Fibroblast of skin of left quadriceps (primary cell): ENCODE results near the gene CCSER1.
"Not testable (repeated sequence)": the region's sequence is repeated elsewhere in the genome, so short reads cannot be mapped to it uniquely, and the experiment has no call there.

Experiments
- DNase-seq, 2 experiments: peaks; one replicate each; pipeline ENCODE4 v3.0.0-alpha.2; 2013; ENCODE audit warnings: low read depth in 2 of 2

Gene CCSER1

DNA sequence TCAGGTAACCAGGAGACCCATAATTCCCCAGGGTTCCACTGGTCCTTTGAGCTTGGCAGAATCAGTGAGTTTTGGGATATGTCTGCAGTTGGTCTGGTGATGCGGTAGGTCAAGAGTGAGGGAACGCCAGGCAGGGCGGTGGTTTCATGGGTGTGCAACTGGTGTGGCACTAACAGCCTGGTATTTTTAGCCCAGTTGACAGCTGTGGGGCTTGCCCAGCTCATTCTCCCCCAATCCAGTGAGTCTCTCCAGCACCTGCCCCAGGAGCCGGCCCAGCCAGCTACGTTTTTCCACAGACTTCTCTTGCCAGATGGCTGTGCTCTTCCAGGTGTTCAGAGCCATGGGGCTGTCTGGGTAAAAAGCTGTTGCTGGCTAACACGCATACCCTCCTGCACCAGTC, 1019.9 kb downstream of the CCSER1 start:
- DNase-seq, result no peak

DNA sequence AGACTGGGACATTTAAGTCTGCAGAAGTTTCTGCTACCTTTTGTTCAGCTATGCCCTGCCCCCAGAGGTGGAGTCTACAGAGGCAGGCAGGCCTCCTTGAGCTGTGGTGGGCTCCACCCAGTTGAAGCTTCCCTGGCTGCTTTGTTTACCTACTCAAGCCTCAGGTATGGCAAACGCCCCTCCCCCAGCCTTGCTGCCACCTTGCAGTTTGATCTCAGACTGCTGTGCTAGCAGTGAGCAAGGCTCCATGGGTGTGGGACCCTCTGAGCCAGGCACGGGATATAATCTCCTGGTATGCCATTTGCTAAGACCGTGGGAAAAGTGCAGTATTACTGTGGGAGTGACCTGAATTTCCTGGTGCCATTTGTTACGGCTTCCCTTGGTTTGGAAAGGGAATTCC, 1026.8 kb downstream of the CCSER1 start:
- DNase-seq, result not testable (repeated sequence)

DNA sequence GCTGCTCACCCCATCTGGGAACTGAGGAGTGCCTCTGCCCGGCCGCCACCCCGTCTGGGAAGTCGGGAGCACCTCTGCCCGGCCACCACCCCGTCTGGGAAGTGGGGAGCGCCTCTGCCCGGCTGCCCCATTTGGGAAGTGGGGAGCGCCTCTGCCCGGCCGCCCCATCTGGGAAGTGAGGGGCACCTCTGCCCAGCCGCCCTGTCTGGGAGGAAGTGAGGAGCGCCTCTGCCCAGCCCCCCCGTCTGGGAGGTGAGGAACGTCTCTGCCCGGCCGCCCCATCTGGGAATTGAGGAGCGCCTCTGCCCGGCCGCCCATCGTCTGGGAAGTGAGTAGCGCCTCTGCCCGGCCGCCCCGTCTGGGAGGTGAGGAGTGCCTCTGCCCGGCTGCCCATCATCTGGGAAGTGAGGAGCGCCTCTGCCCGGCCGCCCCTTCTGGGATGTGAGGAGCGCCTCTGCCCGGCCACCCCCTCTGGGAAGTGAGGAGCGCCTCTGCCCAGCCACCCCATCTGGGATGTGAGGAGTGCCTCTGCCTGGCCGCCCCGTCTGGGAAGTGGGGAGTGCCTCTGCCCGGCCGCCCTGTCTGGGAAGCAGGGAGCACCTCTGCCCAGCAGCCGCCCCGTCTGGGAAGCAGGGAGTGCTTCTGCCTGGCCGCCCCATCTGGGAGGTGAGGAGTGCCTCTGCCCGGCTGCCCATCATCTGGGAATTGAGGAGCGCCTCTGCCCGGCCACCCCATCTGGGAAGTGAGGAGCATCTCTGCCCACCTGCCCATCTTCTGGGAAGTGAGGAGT, 1040.9 kb downstream of the CCSER1 start:
- DNase-seq, result not testable (repeated sequence)

DNA sequence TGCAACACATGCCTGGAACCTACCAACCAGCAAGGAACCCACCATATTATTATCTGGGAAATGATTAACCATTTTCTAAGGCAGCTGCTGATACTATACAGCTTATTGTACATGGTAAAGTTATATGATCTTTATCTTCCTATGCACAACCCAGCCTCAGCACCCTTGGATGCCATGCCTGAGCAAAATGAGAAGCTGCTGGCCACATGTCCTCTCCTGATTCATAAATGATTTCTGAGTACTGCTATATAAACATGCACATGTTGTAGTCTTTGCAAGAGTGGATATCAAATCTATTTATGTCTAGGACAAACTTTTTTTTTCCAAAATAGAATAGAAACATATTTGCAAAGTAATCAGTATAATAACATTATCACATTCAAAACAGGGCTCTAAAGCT, 1043.6 kb downstream of the CCSER1 start:
- DNase-seq, result no peak

DNA sequence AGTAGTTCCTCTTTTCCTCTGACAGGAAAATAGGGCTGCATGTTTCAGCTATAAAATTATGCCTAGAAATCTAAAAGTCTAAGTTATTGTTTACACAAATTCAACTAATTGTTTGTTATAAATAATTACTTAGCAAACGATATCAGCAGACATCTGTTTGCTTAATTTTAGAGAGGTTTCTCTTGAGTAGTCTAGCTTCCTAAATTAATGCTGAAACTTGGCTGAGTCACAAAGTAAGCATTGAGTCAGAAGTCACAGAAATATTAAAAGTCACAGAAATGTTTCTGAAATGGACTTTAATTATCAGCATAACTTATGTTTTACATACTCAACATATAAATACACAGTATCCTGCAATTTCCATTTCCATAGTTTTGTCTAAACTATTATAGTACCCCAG, 1044.0 kb downstream of the CCSER1 start:
- DNase-seq, result no peak

DNA sequence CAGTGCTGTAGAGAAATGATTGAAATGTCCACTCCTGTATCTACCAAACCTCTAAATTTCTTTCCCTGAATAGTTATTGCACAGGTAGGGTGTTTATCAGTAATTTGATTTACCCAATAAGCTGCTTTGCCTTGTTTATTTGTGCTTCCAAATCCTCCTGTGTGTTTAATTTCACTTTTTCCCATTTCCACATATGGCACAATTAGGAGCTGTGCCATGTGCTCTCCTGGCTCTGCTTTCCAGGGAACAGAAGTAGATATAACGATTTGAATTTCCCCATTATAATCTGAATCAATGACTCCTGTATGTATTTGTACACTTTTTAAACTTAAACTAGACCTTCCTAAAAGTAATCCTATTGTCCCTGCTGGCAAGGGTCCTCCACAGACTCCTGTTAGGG, 1057.9 kb downstream of the CCSER1 start:
- DNase-seq, result not testable (repeated sequence)

DNA sequence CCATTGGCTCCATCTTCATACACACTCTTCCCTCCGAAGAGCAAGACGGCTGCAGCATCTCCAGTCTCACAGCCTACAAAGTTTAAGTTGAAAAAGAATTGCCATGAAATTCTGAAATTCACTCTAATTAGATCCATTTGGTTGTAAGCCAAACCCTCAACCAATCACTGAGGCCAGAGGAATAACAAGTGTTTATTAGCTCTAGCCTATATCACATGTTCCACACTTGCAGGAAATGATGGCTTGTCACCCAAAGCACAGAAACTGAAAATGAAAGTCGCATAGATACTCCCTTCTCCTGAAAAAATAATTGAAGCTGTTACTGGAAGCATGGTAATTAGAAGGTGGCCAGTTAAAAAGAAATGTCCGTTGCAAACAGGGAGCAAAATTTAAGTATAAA, 1071.8 kb downstream of the CCSER1 start:
- no peak for DNase-seq

DNA sequence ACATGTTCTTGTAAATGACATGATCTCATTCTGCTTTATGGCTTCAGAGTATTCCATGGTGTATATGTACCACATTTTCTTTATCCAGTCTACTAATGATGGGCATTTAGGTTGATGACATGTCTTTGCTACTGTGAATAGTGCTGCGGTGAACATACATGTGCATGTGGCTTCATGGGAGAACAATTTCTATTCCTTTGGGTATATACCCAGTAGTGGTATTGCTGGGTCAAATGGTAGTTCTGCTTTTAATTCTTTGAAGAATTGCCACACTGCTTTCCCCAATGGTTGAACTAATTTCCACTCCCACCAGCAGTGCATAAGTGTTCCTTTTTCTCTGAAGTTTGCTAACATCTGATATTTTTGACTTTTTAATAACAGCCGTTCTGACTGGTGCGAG, 1080.3 kb downstream of the CCSER1 start:
- DNase-seq, result no peak

DNA sequence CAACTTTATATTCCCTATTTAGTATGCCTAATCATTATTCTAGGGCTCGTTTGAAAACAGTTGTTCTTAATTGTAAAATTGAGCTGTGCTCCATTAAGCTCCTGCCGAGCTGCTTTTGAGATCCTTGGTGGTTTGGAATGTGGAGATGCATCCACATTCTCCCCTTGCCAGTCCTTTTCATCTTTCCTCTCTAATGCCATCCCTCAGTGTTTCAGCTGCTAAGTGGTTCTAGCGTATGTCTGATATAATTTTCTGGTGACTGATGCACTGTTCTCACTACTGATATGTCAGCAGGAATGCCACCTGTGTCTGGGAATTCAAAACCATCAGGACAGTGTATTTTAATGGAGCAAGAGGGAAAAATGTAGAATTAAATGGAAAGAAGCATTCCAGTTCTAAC, 1085.0 kb downstream of the CCSER1 start:
- DNase-seq, result no peak

DNA sequence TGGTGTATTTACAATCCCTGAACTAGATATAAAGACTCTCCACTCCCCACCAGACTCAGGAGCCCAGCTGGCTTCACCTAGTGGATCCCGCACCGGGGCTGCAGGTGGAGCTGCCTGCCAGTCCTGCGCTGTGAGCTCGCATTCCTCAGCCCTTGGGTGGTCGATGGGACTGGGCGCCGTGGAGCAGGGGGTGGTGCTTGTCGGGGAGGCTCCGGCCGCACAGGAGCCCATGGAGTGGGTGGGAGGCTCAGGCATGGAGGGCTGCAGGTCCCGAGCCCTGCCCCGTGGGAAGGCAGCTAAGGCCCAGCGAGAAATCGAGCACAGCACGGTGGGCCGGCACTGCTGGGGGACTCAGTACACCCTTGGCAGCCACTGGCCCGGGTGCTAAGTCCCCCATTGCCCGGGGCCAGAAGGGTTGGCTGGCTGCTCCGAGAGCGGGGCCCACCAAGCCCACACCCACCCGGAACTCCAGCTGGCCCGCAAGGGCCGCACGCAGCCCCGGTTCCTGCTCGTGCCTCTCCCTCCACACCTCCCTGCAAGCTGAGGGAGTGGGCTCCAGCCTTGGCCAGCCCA, 1090.7 kb downstream of the CCSER1 start:
- not testable (repeated sequence) for DNase-seq

DNA sequence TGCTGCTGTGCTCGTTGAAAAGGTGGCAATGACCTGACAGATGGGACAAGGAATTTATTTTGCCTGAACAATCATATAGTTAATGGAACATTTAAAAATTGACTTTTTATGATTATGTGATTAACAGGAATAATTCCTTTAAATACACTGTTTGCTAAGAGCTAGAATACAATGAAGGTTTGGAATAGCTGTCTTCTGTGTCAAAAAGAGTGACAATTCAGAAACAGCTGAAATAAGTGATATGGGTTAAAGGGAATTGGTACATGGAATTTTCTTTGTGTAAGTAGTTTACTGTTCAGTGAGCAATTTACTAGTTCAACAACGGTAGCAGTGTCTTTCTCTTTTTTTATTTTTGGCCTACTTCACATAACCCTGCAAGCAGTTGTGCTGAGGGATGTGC, 1093.1 kb downstream of the CCSER1 start:
- no peak for DNase-seq

DNA sequence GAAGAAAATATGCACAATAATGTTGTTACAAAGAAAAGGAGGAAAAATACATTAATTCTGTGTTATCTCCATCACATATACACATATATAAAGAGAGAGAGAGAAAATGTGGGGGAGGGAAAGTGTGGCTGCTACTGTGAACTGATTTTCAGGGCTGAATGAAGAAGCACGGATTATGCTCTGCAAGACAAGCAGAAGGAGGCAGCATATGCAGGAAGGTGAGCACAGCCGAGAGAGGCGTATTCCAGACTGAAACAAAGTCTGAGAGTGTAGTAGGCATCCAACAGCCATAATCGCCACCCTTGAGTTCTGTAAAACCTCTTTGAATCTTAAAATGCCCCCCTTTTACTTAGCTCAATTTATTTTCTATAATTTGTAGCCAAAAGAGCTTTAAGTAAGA, 1094.8 kb downstream of the CCSER1 start:
- DNase-seq, result no peak

DNA sequence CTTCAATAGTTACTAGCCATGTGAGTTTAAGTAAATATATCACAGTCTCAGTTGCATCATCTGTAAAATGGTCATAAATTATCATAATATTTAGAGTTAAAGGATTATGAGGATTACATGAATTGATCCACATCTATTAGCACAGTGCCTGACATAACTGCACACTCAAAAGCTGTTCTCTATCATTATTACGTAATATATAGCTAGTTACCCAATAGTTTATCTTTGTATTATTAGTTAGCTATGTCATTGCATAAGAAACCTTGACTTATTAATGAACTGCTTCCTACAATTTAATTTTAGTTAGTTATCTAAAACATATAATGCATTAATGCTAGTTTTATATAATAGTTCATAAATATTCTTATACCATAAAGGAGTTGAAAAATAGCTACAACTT, 1099.7 kb downstream of the CCSER1 start:
- DNase-seq, result no peak

DNA sequence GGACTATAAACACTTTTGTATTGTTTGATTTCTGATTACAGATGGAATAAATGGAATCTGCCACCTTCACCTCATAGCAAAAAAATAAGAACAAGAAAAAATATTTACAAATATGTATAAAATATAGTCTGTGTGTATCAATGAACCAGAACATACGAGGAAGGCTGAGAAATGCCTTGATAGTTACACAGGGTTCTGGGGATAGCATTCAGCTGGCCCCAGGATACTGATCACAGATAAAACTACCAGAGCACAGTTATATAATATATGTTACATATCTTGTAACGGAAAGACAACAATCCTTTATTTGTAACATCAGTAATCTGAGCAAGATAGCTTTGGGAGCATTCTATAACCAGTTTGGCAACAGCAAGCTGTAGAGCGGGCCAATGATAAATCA, 1101.5 kb downstream of the CCSER1 start:
- DNase-seq, result no peak

DNA sequence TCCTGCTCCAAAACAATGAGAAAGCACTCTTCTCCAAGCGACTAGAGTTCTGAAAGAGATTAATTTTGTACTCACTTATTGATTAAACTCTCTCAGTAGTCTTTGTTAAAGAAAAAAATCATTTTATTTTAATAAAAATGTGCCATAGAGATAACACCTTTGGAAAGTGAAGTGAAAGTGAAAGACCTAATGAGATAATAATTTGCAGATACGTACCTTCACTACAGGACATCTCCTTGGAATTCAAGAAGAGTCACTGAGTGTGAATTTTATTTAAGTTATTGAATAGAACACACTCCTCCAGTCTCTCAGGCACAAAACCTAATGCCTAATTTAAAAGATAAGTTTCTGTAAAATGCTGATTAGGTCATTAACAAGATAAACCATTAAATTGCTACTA, 1106.0 kb downstream of the CCSER1 start:
- DNase-seq, result no peak

DNA sequence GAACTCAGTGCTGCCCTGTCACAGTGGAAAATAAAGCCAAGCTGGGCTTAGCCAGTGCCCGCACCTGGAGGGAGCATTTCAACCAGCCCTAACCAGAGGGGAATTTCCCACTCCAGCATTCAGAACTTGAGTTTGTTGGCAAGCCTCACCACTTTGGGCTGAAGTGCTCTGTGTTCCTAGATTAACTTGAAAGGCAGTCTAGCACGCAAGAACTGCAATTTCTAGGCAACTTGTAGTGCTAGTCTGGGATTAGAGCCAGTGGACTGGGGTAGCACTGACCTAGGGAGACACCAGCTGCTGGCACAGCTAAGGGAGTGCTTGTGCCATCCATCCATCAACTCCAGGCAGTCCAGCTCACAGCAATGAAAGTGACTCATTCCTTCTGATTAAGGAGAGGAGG, 1115.9 kb downstream of the CCSER1 start:
- DNase-seq, result no peak

DNA sequence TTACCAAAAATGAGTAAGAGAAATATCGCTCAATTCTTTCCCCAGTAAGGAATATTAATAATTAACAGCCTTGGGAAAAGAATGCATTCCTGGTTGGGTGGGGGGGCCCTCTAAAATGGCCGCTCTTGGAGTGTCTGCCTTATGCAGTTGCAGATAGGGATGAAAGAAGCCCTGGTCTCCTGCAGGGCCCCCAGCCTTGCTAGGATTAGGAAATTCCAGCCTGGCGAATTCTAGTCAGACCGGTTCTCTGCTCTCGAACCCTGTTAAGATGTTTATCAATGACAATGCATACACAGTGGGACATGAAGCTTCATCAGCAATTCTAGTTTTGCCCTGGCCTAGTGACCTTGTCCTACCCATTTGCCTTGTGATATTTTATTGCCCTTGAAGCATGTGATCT, 1128.8 kb downstream of the CCSER1 start:
- DNase-seq, result no peak

DNA sequence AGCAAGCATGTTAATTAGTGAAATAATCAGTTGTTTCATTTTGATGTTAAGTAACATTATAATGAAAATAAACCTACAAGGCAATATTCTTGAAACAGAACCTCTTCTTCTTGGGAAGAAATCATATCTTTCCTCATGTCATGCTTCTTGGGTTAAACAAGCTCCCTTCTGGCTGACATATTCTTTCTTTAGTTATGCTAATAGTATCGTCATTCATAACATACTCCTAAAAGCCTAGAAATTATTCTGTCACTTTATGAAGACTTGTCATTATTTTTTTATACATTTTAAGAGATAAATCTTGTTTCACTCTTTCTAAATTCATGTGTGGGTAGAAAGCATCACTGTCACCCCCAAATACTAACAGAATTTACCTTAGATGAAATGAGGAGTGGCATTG, 1129.6 kb downstream of the CCSER1 start:
- DNase-seq, result no peak

DNA sequence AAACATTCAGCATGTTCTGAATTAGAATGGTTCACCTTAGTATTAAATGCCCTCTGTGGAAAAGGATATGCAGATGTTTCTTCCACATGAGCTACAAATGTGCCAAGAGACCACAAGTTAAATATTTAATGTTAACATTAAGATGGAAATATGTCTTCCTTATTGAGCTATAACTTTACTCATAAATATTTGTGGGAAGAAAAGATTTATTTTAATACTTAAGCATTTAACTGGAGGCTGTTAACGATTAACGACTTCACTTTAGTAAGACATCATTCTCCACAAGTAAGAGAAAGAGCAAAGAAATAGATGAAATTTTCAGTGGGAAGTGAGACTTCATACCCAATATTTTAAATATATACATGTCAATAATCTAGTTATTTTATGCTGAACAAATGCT, 1130.5 kb downstream of the CCSER1 start:
- DNase-seq, result no peak

DNA sequence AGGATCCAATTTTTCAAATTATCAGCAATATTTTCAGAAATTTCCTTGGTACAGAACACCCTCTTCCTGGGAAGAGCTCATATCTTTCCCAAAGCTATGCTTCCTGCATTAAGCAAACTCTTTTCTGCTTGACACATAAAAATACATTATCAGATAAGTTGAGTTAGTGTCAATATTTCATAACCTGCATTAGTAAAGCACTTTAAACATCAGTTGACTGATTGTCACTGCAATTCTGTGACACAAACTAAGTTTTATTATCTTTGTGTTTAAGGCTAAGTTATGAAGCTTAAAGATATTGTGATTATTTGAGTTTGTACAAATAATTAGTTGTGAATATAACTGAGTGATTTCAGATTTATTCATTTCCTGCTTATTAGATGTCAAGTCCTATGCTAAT, 1131.1 kb downstream of the CCSER1 start:
- DNase-seq, result no peak

DNA sequence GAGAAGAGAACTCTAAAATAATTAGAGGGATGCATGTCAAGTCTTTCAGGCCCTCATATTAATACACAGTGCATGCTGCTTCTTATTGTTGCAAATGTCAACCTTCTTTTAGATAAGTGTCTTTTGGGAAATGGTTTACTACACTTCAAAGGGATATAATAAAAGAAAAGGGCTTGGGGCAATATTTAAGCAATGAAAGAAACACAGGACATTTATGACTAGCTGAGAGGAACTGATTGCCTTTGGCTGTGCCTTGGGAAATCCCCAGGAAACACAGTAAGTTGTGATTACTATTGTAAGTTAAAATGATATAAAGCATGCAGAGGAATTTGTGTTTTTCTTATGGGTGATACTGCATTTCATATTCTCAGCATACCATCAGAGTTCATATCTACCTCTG, 1140.3 kb downstream of the CCSER1 start:
- DNase-seq, result no peak

DNA sequence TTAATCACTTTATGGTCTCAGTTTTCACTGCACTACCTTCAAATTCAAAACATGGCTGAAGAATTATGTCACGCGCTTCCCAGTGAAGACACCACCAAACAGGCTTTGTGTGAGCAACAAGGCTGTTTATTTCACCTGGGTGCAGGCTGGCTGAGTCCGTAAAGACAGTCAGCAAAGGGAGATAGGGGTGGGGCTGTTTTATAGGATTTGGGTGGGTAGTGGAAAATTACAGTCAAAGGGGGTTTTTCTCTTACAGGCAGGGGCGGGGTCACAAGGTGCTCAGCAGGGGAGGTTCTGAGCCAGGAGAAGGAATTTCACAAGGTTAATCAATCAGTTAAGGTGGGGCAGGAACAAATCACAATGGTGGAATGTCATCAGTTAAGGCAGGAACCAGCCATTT, 1141.3 kb downstream of the CCSER1 start:
- DNase-seq, result not testable (repeated sequence)

DNA sequence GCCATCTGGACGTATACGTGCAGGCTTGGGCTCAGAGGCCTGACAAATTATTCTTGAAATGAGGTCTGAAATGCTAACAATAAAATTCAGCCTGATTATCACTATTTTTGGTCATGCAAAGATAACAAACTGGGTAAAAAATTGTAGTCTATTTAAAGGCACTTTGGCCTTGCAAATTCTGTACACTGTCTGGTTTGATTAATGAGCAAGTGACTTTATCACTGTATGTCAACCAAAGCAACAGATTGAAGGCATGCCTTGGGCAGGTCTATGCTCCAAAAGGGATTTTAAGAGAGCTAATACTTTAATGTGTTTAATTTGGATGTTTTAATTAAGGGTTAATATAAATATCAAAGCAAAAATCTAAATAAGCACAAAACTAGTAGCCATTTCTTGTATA, 1141.7 kb downstream of the CCSER1 start:
- DNase-seq, result no peak

DNA sequence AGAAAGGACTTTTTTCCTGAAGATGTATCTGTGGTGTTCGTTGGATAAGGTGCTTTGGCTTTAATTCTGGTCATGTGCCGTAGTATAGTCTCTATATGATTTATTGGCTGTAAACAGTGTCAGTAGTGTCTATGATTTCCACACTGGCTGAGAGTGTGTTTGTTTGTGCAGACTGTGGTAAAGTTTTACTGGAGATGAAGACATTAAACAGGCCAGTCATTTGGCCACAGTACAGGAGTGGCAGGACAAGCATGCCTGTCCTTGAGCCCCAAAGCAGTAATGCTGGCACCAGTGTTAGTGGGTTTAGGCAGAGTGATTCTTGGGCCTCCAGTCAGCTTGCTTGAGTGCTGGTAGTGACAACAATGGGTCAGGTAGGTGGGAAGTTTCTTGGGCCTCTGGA, 1152.7 kb downstream of the CCSER1 start:
- no peak for DNase-seq
